ENCODE results near the gene WDFY4. TPM values are rescaled to one million over a fixed set of nuclear protein-coding genes. Genes with fewer than 3 reads are reported as not detected.

Gene WDFY4
- total and polyA plus RNA-seq, 9 of the 15 experiments (the other 6 are each of a cell fraction or from before 2014, with no cell fraction given): 0.01 to 0.02 (median 0.01) TPM; not detected in 6

DNA sequence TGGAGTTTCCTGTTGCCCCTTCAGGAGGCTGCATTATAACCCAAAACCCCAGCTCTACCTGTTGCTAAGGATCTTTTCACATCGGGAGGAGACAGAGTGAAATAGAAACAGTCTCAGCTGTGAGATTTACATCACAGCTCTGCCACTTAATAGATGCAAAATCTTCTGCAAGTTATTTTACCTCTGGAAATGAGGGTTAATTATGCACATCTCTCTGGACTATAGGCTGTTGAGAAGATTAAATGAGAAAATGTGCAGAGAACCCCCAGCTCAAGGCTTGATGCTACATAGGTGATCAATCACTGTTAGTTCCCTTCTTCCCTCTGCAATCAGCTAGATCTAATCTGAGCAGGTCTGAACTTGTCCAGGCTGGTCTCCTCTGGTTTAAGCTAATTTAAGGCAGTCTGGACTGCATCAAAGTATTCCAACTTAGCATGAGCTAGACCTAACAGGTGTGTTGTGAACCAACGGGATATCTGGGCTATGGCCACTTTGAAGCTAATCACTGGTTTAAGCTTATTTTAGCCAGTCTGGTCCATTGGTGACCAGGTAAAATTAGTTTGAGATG is 263.9 kb downstream of the WDFY4 start:
- CTCF ChIA-PET (ENCODE audit: low intra/inter-chr PET ratio): no interaction called here
- H3K9ac ChIP-seq (ENCODE audit: insufficient read depth in 1 of 2, low read depth in 2 of 2, low read length in 2 of 2): no peak overlapping the region
- FAIRE-seq: no peak

More for the DNA sequence above, 263.9 kb downstream of the WDFY4 start:
- in situ Hi-C loops (cut with MboI) (no loop called here), intact Hi-C loops (cut with micrococcal nuclease) (no loop called here)
- POLR2A ChIA-PET: interaction anchor here (0.6 to 1.0 kb wide), 3 partner anchors 16 to 542 kb away, joined by 3 to 4 read pairs (median 3); no protein-coding TSS in a partner anchor
- no peaks in the 10 kb centered on the region for H3K9me3 ChIP-seq (replicated peaks; ENCODE audit: control insufficient read depth, insufficient read depth, low read depth, low read length)
- TF ChIP-seq GABPB2 (CRISPR knock-in tag; conservative IDR thresholded peaks at IDR 0.05) (no peak), TEAD4 (IDR thresholded peaks at IDR 0.05; ENCODE audit: low read length) (no peak), TEAD4 (CRISPR knock-in tag; IDR thresholded peaks at IDR 0.05; ENCODE audit: borderline replicate concordance) (no peak), U2AF2 (optimal IDR thresholded peaks at IDR 0.05; ENCODE audit: low read depth, low read length) (no peak), ATF7 (IDR thresholded peaks at IDR 0.05) (no peak), NEUROD1 (IDR thresholded peaks at IDR 0.05; ENCODE audit: borderline replicate concordance, low read depth, low read length, partially characterized antibody) (no peak), TCF3 (CRISPR knock-in tag; IDR thresholded peaks at IDR 0.05) (no peak), KLF16 (IDR thresholded peaks at IDR 0.05) (peak; percentile 77; the same call in 1 of the 2 replicates)
- TF ChIP-seq, protein P1, sequence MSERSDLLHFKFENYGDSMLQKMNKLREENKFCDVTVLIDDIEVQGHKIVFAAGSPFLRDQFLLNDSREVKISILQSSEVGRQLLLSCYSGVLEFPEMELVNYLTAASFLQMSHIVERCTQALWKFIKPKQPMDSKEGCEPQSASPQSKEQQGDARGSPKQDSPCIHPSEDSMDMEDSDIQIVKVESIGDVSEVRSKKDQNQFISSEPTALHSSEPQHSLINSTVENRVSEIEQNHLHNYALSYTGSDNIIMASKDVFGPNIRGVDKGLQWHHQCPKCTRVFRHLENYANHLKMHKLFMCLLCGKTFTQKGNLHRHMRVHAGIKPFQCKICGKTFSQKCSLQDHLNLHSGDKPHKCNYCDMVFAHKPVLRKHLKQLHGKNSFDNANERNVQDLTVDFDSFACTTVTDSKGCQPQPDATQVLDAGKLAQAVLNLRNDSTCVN (CRISPR knock-in tag; IDR thresholded peaks at IDR 0.05): no peak
- TF ChIP-seq, protein P2, sequence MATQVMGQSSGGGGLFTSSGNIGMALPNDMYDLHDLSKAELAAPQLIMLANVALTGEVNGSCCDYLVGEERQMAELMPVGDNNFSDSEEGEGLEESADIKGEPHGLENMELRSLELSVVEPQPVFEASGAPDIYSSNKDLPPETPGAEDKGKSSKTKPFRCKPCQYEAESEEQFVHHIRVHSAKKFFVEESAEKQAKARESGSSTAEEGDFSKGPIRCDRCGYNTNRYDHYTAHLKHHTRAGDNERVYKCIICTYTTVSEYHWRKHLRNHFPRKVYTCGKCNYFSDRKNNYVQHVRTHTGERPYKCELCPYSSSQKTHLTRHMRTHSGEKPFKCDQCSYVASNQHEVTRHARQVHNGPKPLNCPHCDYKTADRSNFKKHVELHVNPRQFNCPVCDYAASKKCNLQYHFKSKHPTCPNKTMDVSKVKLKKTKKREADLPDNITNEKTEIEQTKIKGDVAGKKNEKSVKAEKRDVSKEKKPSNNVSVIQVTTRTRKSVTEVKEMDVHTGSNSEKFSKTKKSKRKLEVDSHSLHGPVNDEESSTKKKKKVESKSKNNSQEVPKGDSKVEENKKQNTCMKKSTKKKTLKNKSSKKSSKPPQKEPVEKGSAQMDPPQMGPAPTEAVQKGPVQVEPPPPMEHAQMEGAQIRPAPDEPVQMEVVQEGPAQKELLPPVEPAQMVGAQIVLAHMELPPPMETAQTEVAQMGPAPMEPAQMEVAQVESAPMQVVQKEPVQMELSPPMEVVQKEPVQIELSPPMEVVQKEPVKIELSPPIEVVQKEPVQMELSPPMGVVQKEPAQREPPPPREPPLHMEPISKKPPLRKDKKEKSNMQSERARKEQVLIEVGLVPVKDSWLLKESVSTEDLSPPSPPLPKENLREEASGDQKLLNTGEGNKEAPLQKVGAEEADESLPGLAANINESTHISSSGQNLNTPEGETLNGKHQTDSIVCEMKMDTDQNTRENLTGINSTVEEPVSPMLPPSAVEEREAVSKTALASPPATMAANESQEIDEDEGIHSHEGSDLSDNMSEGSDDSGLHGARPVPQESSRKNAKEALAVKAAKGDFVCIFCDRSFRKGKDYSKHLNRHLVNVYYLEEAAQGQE (IDR thresholded peaks at IDR 0.05; ENCODE audit: borderline replicate concordance): peak; percentile 77
- TF ChIP-seq, protein P2 (CRISPR knock-in tag; IDR thresholded peaks at IDR 0.05; ENCODE audit: low read depth): no peak
- no peaks in the 10 kb centered on the region for H3K79me2 ChIP-seq (ENCODE audit: control insufficient read depth, insufficient read depth, low read length)
- H2AFZ ChIP-seq (ENCODE audit: low read depth, low read length): no peak overlapping the region
- H3K4me1 ChIP-seq (replicated peaks in 1 of 2; ENCODE audit: control insufficient read depth in 2 of 2, insufficient read depth in 2 of 2, low read length in 2 of 2): no peaks in the 10 kb centered on the region
- H3K27me3 ChIP-seq (ENCODE audit: control insufficient read depth in 2 of 2, insufficient read depth in 2 of 2, low read length in 2 of 2): peaks cover 36 to 55% of the 10 kb centered on the region in 2 experiments
- H4K20me1 ChIP-seq (replicated peaks; ENCODE audit: control insufficient read depth, insufficient read depth, low read length): no peaks in the 10 kb centered on the region
- no peak overlapping the region for H3K4me2 ChIP-seq (ENCODE audit: insufficient read depth, low read length)
- DNase-seq (ENCODE audit: extremely low read depth in 1 of 4, low spot score in 3 of 4): no peak
- H3K27ac ChIP-seq (ENCODE audit: extremely low read depth, low read depth, low read length): no peak overlapping the region
- no peaks in the 10 kb centered on the region for H3K36me3 ChIP-seq (ENCODE audit: control insufficient read depth, insufficient read depth, low read length)
- whole genome bisulfite sequencing (ENCODE audit: insufficient coverage, low coverage, missing lambda C conversion rate): 0% methylated on average over 2 of the region's 2 CpGs
- H3K4me3 ChIP-seq: no peak overlapping the region
- no peak for ATAC-seq
- BruUV-seq (replicated peaks): no TSS peak
- H3K9me1 ChIP-seq (ENCODE audit: control insufficient read depth, insufficient read depth, low read length): no peaks in the 10 kb centered on the region
